Measurements from ENCODE around the gene FGF12.

The FGF12 gene

GRCh38 chr3:192365571-192365970 is 361.8 kb downstream of the FGF12 start (continued):
- TF ChIP-seq, protein P1, sequence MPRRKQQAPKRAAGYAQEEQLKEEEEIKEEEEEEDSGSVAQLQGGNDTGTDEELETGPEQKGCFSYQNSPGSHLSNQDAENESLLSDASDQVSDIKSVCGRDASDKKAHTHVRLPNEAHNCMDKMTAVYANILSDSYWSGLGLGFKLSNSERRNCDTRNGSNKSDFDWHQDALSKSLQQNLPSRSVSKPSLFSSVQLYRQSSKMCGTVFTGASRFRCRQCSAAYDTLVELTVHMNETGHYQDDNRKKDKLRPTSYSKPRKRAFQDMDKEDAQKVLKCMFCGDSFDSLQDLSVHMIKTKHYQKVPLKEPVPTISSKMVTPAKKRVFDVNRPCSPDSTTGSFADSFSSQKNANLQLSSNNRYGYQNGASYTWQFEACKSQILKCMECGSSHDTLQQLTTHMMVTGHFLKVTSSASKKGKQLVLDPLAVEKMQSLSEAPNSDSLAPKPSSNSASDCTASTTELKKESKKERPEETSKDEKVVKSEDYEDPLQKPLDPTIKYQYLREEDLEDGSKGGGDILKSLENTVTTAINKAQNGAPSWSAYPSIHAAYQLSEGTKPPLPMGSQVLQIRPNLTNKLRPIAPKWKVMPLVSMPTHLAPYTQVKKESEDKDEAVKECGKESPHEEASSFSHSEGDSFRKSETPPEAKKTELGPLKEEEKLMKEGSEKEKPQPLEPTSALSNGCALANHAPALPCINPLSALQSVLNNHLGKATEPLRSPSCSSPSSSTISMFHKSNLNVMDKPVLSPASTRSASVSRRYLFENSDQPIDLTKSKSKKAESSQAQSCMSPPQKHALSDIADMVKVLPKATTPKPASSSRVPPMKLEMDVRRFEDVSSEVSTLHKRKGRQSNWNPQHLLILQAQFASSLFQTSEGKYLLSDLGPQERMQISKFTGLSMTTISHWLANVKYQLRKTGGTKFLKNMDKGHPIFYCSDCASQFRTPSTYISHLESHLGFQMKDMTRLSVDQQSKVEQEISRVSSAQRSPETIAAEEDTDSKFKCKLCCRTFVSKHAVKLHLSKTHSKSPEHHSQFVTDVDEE (CRISPR knock-in tag; IDR thresholded peaks at IDR 0.05), result no peak
- TF ChIP-seq ZNF70 (CRISPR knock-in tag; IDR thresholded peaks at IDR 0.05) (no peak), ARNTL (CRISPR knock-in tag; IDR thresholded peaks at IDR 0.05; ENCODE audit: borderline replicate concordance, low read depth) (no peak), CSDC2 (CRISPR knock-in tag; IDR thresholded peaks at IDR 0.05) (no peak), SNAI2 (CRISPR knock-in tag; IDR thresholded peaks at IDR 0.05) (no peak), BACH2 (CRISPR knock-in tag; IDR thresholded peaks at IDR 0.05; ENCODE audit: borderline replicate concordance) (no peak), GLIS3 (CRISPR knock-in tag; IDR thresholded peaks at IDR 0.05) (no peak), PPARA (CRISPR knock-in tag; IDR thresholded peaks at IDR 0.05; ENCODE audit: borderline replicate concordance) (no peak), TOX (CRISPR knock-in tag; IDR thresholded peaks at IDR 0.05; ENCODE audit: borderline replicate concordance) (no peak), ZC3H10 (CRISPR knock-in tag; IDR thresholded peaks at IDR 0.05) (no peak), RARB (CRISPR knock-in tag; IDR thresholded peaks at IDR 0.05) (no peak), ZFP3 (CRISPR knock-in tag; IDR thresholded peaks at IDR 0.05) (no peak)

DNA sequence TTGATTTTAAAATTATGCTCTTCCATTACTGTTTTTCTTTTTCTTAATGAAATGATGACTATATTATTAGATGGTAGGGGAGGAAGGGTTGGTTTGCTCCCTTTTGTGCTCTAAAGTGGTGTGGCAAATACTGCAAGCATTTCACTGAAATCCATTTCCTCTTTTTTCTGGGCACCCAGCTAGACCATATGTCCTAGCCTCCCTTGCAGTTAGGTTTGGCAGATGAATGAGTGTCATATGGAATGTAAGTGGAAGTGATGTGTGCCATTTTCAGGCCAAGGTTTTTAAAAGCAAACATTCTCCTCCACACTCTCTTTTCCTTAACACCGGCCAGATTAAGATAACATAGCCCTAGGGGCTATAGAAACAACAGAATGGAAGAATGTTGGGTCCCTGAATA is 363.0 kb downstream of the FGF12 start:
- no peak for ATAC-seq
- TF ChIP-seq OSR1 (CRISPR knock-in tag; IDR thresholded peaks at IDR 0.05) (no peak), ZNF8 (CRISPR knock-in tag; IDR thresholded peaks at IDR 0.05) (no peak), ARNTL (CRISPR knock-in tag; IDR thresholded peaks at IDR 0.05; ENCODE audit: borderline replicate concordance, low read depth) (no peak), PATZ1 (CRISPR knock-in tag; IDR thresholded peaks at IDR 0.05; ENCODE audit: borderline replicate concordance) (no peak), ZFP3 (CRISPR knock-in tag; IDR thresholded peaks at IDR 0.05) (no peak), ZNF565 (CRISPR knock-in tag; conservative IDR thresholded peaks at IDR 0.05; ENCODE audit: low read depth) (no peak), RARB (CRISPR knock-in tag; IDR thresholded peaks at IDR 0.05) (no peak), GLIS3 (CRISPR knock-in tag; IDR thresholded peaks at IDR 0.05) (no peak), TOX (CRISPR knock-in tag; IDR thresholded peaks at IDR 0.05; ENCODE audit: borderline replicate concordance) (no peak), ZFP30 (CRISPR knock-in tag; IDR thresholded peaks at IDR 0.05) (no peak), ZNF70 (CRISPR knock-in tag; IDR thresholded peaks at IDR 0.05) (no peak), ISL1 (CRISPR knock-in tag; IDR thresholded peaks at IDR 0.05) (no peak), ZC3H10 (CRISPR knock-in tag; IDR thresholded peaks at IDR 0.05) (no peak), CSDC2 (CRISPR knock-in tag; IDR thresholded peaks at IDR 0.05) (no peak), CREB5 (CRISPR knock-in tag; IDR thresholded peaks at IDR 0.05; ENCODE audit: low read depth) (no peak), ESRRG (CRISPR knock-in tag; IDR thresholded peaks at IDR 0.05) (no peak)
- TF ChIP-seq, protein P1 (CRISPR knock-in tag; IDR thresholded peaks at IDR 0.05), result no peak
- TF ChIP-seq, protein P2, sequence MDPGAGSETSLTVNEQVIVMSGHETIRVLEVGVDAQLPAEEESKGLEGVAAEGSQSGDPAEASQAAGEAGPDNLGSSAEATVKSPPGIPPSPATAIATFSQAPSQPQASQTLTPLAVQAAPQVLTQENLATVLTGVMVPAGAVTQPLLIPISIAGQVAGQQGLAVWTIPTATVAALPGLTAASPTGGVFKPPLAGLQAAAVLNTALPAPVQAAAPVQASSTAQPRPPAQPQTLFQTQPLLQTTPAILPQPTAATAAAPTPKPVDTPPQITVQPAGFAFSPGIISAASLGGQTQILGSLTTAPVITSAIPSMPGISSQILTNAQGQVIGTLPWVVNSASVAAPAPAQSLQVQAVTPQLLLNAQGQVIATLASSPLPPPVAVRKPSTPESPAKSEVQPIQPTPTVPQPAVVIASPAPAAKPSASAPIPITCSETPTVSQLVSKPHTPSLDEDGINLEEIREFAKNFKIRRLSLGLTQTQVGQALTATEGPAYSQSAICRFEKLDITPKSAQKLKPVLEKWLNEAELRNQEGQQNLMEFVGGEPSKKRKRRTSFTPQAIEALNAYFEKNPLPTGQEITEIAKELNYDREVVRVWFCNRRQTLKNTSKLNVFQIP (CRISPR knock-in tag; IDR thresholded peaks at IDR 0.05; ENCODE audit: borderline replicate concordance, low read depth), result no peak
